ENCODE measurements around the gene SCAMP5.

The SCAMP5 gene

DNA sequence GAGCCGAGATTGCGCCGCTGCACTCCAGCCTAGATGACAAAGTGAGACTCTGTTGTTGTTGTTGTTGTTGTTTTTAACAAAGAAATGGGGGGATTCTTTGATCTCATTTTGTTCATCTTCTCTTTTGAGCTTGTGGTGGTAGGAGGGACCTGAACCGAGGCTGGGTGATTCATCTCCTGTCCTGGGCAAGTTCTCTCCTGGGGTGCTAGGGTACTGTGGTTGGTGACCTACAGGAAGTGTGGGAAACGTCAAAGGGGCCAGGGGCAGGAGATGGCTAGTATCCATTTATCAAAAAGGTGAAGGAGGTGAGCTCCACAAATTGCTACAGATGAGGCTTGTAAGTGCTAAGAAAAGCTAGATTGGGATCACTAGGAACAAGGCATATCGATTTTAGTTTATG is 42.3 kb downstream of the SCAMP5 start:
- H3K27me3 ChIP-seq (ENCODE audit: control insufficient read depth, insufficient read depth, low read length), result no peaks in the 10 kb centered on the region
- no peak overlapping the region for H3K9ac ChIP-seq (ENCODE audit: low read length)
- no peaks in the 10 kb centered on the region for H3K4me1 ChIP-seq (ENCODE audit: control insufficient read depth, low read depth, low read length)
- no peak overlapping the region for H3K27ac ChIP-seq (ENCODE audit: low read length)
- no peak overlapping the region for H3K4me3 ChIP-seq (ENCODE audit: low read length)
- no peaks in the 10 kb centered on the region for H3K9me3 ChIP-seq (ENCODE audit: control insufficient read depth, low read depth, low read length)
- H3K36me3 ChIP-seq (ENCODE audit: control insufficient read depth, low read depth, low read length), result no peaks in the 10 kb centered on the region

DNA sequence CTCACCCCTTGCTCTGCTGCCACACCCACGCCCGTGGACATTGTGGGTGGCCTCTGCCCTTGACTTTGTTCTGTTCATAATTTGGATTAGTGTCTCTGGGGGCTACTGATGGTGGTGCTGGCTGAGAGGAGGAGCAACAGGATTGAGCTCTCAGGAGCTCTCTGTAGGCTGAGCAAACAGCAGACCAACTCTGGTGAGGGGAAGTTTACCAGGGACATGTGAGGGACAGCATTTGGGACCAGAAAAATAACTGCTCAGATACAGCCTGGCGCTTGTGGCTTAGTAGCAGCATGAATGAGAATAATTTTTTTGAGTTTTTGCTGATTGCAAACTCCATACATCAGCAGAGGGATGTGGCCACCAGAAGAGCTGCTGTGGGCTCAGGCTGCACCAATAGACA is 42.9 kb downstream of the SCAMP5 start:
- Histone ChIP-seq H3K27ac (ENCODE audit: low read length) (no peak overlapping the region), H3K4me1 (ENCODE audit: control insufficient read depth, low read depth, low read length) (no peaks in the 10 kb centered on the region), H3K9ac (ENCODE audit: low read length) (no peak overlapping the region), H3K27me3 (ENCODE audit: control insufficient read depth, insufficient read depth, low read length) (no peaks in the 10 kb centered on the region), H3K4me3 (ENCODE audit: low read length) (no peak overlapping the region), H3K9me3 (ENCODE audit: control insufficient read depth, low read depth, low read length) (no peaks in the 10 kb centered on the region), H3K36me3 (ENCODE audit: control insufficient read depth, low read depth, low read length) (no peaks in the 10 kb centered on the region)

DNA sequence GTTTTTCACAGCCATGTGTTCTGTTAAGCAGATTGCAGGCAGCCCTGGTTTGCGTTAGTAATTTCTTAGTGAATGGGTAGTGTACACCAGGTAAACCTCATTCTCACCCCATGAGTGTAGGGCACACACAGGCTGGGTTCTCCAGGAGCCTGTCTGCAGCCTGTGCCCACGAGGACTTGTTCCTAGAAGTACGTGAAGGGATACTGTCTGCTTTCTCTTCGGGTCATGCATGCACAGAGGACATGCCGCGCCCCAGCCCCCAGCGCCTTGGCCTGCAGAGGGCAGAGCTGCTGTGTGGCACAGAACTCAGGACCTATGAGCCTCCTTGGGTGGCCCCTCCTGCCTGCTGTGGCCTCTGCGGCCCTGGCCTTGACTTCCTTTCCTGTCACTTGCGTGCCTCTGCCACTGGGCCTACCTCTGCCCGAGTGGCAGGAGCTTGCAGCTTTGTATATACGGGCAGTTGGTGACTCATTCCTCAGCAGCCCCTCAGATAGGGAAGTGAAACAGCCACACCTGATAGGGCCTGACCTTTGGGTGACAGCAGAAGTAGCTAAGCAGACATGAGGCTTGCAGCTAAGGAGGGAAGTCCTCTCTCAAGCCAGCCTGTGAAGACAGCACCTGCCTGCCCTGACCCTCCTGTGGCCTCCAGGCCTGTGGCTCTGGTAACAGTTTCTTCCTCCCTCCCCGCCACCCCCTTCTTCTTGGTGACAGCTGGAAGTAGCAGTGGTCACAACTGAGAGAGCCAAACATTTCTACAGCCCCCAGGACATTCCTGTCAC is 47.6 kb downstream of the SCAMP5 start:
- no peaks in the 10 kb centered on the region for H3K27me3 ChIP-seq (ENCODE audit: control insufficient read depth, insufficient read depth, low read length)
- H3K9me3 ChIP-seq (ENCODE audit: control insufficient read depth, low read depth, low read length), result no peaks in the 10 kb centered on the region
- H3K4me1 ChIP-seq (ENCODE audit: control insufficient read depth, low read depth, low read length), result peaks cover 12% of the 10 kb centered on the region
- no peak overlapping the region for H3K27ac ChIP-seq (ENCODE audit: low read length)
- H3K36me3 ChIP-seq (ENCODE audit: control insufficient read depth, low read depth, low read length), result no peaks in the 10 kb centered on the region
- H3K9ac ChIP-seq (ENCODE audit: low read length), result no peak overlapping the region
- H3K4me3 ChIP-seq (ENCODE audit: low read length), result no peak overlapping the region

DNA sequence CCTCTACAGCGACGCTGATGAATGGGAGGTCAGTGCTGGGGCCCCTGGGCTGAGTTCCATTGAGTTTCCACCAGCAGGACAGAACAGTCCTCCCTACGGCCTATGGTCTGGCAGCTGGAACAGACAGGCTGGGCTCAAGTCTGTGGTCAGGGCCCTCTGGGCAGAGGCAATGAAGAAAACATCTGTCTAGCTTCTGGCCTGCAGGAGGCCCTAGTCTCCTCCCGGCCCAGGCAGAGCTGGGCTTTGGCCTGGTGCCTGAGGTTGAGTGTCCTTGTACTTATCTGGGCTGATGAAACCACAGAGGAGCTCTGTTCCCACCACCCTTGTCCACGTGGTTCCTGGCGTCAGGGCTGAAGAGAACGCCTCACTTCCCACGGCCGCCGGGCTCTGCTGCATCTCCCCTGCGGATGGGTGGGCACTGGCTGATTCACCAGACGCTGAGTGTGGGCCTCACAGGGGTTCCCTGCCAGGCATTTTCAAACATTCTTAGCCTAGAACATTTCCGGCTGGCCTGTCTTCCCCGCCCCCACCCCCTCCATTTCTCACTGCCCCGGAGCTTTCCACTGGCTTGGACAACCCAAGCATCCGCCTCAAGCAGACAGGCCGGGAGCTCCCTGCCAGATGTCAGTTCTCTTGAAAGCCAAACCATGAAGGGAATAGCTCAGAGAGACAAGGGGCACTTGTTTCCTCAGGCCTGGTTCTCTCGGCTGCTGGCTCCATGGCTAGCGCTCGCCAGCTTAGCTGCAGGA is 48.3 kb downstream of the SCAMP5 start:
- H3K27ac ChIP-seq (ENCODE audit: low read length), result no peak overlapping the region
- H3K36me3 ChIP-seq (ENCODE audit: control insufficient read depth, low read depth, low read length), result peaks cover 3% of the 10 kb centered on the region

GRCh38 chr15:75044258-75044878 is 49.0 kb downstream of the SCAMP5 start:
- H3K4me3 ChIP-seq (ENCODE audit: low read length), result no peak overlapping the region
- H3K9me3 ChIP-seq (ENCODE audit: control insufficient read depth, low read depth, low read length), result no peaks in the 10 kb centered on the region
- peaks cover 8% of the 10 kb centered on the region for H3K36me3 ChIP-seq (ENCODE audit: control insufficient read depth, low read depth, low read length)
- peaks cover 12% of the 10 kb centered on the region for H3K4me1 ChIP-seq (ENCODE audit: control insufficient read depth, low read depth, low read length)
- H3K27me3 ChIP-seq (ENCODE audit: control insufficient read depth, insufficient read depth, low read length), result no peaks in the 10 kb centered on the region
- H3K9ac ChIP-seq (ENCODE audit: low read length), result no peak overlapping the region
- no peak overlapping the region for H3K27ac ChIP-seq (ENCODE audit: low read length)

More for the DNA sequence above, 48.3 kb downstream of the SCAMP5 start:
- H3K27me3 ChIP-seq (ENCODE audit: control insufficient read depth, insufficient read depth, low read length), result no peaks in the 10 kb centered on the region
- H3K4me1 ChIP-seq (ENCODE audit: control insufficient read depth, low read depth, low read length), result peaks cover 12% of the 10 kb centered on the region
- no peak overlapping the region for H3K9ac ChIP-seq (ENCODE audit: low read length)
- no peak overlapping the region for H3K4me3 ChIP-seq (ENCODE audit: low read length)
- no peaks in the 10 kb centered on the region for H3K9me3 ChIP-seq (ENCODE audit: control insufficient read depth, low read depth, low read length)

GRCh38 chr15:75045332-75046015 is 50.1 kb downstream of the SCAMP5 start:
- no peaks in the 10 kb centered on the region for H3K9me3 ChIP-seq (ENCODE audit: control insufficient read depth, low read depth, low read length)
- no peaks in the 10 kb centered on the region for H3K27me3 ChIP-seq (ENCODE audit: control insufficient read depth, insufficient read depth, low read length)
- H3K36me3 ChIP-seq (ENCODE audit: control insufficient read depth, low read depth, low read length), result peaks cover 8% of the 10 kb centered on the region
- no peak overlapping the region for H3K27ac ChIP-seq (ENCODE audit: low read length)
- peaks cover 12% of the 10 kb centered on the region for H3K4me1 ChIP-seq (ENCODE audit: control insufficient read depth, low read depth, low read length)
- H3K4me3 ChIP-seq (ENCODE audit: low read length), result no peak overlapping the region
- no peak overlapping the region for H3K9ac ChIP-seq (ENCODE audit: low read length)

DNA sequence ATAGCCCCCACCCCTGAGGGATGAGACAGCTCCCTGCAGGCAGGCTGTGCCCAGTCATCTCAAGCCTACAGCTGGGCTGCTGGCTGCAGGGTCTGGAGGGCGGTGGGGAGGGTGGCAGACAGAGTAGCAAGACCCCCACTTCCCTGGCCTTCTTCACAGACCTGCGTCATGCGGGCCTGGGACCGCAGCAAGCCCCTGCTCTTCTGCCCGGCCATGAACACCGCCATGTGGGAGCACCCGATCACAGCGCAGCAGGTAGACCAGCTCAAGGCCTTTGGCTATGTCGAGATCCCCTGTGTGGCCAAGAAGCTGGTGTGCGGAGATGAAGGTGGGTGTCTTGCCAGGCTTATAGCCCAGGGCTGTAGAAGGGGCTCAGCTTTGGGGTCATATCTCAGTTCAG is 53.0 kb downstream of the SCAMP5 start:
- Histone ChIP-seq H3K27ac (ENCODE audit: low read length) (no peak overlapping the region), H3K36me3 (ENCODE audit: control insufficient read depth, low read depth, low read length) (peaks cover 8% of the 10 kb centered on the region), H3K9me3 (ENCODE audit: control insufficient read depth, low read depth, low read length) (no peaks in the 10 kb centered on the region), H3K4me3 (ENCODE audit: low read length) (no peak overlapping the region), H3K4me1 (ENCODE audit: control insufficient read depth, low read depth, low read length) (peaks cover 12% of the 10 kb centered on the region), H3K9ac (ENCODE audit: low read length) (no peak overlapping the region), H3K27me3 (ENCODE audit: control insufficient read depth, insufficient read depth, low read length) (no peaks in the 10 kb centered on the region)

DNA sequence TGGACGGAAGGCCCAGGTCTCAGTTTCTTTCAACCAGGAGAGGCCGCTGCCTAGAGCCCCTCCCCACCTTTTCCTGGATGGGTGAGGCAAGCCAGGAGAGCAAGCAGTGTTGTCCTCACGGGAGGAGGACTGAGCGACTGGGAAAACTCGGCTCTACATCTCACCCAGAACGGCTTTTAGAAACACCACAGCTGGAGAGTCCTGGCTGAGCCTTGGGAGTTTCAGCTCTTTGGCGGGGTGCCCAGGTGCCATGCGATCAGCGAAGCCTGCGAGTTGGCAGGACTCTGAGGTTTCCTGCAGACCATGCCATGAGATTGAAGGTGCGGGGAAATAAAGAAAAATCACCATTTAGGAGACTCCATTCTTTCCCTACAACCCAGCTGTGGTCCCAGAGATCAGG is 54.0 kb downstream of the SCAMP5 start:
- H3K4me3 ChIP-seq (ENCODE audit: low read length), result no peak overlapping the region
- no peak overlapping the region for H3K9ac ChIP-seq (ENCODE audit: low read length)
- H3K9me3 ChIP-seq (ENCODE audit: control insufficient read depth, low read depth, low read length), result no peaks in the 10 kb centered on the region
- peaks cover 8% of the 10 kb centered on the region for H3K36me3 ChIP-seq (ENCODE audit: control insufficient read depth, low read depth, low read length)
- peaks cover 12% of the 10 kb centered on the region for H3K4me1 ChIP-seq (ENCODE audit: control insufficient read depth, low read depth, low read length)
- no peak overlapping the region for H3K27ac ChIP-seq (ENCODE audit: low read length)
- no peaks in the 10 kb centered on the region for H3K27me3 ChIP-seq (ENCODE audit: control insufficient read depth, insufficient read depth, low read length)

DNA sequence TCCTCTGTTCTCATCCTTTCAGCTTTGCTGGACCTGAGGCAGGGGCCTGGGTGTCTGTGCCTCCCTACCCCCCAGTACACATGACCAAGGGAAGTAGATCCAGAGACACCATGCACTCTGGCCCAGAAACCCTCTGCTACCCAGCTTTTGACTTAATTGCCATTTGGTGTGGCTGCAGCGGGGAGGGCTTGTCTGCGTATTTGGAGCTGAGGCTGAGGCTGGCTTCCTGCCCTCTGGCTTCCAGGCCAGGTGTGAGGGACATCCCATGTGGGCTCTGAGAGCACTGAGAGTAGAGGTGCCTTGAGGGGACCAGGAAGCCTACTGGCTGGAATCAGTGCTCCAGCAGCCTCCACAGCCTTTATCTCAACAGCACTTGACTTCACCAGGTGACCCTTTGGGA is 54.9 kb downstream of the SCAMP5 start:
- Histone ChIP-seq H3K4me1 (ENCODE audit: control insufficient read depth, low read depth, low read length) (peaks cover 12% of the 10 kb centered on the region), H3K9ac (ENCODE audit: low read length) (no peak overlapping the region), H3K9me3 (ENCODE audit: control insufficient read depth, low read depth, low read length) (no peaks in the 10 kb centered on the region), H3K27ac (ENCODE audit: low read length) (no peak overlapping the region), H3K36me3 (ENCODE audit: control insufficient read depth, low read depth, low read length) (peaks cover 8% of the 10 kb centered on the region), H3K4me3 (ENCODE audit: low read length) (no peak overlapping the region), H3K27me3 (ENCODE audit: control insufficient read depth, insufficient read depth, low read length) (no peaks in the 10 kb centered on the region)

DNA sequence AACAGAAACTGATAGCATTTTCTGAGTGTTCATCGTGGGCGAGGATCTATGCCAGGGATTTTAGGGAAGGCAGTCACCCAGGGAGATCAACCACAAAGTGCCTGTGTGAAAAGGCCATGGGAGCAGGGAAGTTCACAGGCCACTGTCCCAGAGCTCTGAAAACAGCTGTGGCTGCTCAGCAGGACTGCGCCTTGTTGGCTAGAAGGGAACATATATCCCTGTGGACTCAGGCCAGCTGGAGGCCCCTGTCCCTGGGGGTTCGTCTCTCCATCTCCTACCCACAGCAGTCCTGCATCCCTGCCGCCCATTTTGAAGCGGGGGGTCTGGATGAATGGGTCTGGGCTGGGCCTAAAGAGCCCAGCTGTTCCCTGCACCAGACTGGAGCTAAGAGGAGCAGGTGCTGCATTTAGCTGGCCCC is 55.8 kb downstream of the SCAMP5 start:
- H3K4me3 ChIP-seq (ENCODE audit: low read length), result no peak overlapping the region

GRCh38 chr15:75051711-75052110 is 56.3 kb downstream of the SCAMP5 start:
- no peak overlapping the region for H3K4me3 ChIP-seq (ENCODE audit: low read length)
- H3K36me3 ChIP-seq (ENCODE audit: control insufficient read depth, low read depth, low read length), result peaks cover 8% of the 10 kb centered on the region
- no peaks in the 10 kb centered on the region for H3K9me3 ChIP-seq (ENCODE audit: control insufficient read depth, low read depth, low read length)
- H3K4me1 ChIP-seq (ENCODE audit: control insufficient read depth, low read depth, low read length), result peaks cover 10% of the 10 kb centered on the region
- no peaks in the 10 kb centered on the region for H3K27me3 ChIP-seq (ENCODE audit: control insufficient read depth, insufficient read depth, low read length)
- H3K9ac ChIP-seq (ENCODE audit: low read length), result no peak overlapping the region
- no peak overlapping the region for H3K27ac ChIP-seq (ENCODE audit: low read length)

More for the DNA sequence above, 55.8 kb downstream of the SCAMP5 start:
- peaks cover 12% of the 10 kb centered on the region for H3K4me1 ChIP-seq (ENCODE audit: control insufficient read depth, low read depth, low read length)
- H3K36me3 ChIP-seq (ENCODE audit: control insufficient read depth, low read depth, low read length), result peaks cover 8% of the 10 kb centered on the region
- H3K9me3 ChIP-seq (ENCODE audit: control insufficient read depth, low read depth, low read length), result no peaks in the 10 kb centered on the region
- H3K27ac ChIP-seq (ENCODE audit: low read length), result no peak overlapping the region
- H3K27me3 ChIP-seq (ENCODE audit: control insufficient read depth, insufficient read depth, low read length), result no peaks in the 10 kb centered on the region
- no peak overlapping the region for H3K9ac ChIP-seq (ENCODE audit: low read length)
